ENCODE results near the gene ZNF324. TPM values are rescaled to one million over a fixed set of nuclear protein-coding genes. Genes with fewer than 3 reads are reported as not detected.

Gene ZNF324
- total and polyA plus RNA-seq, 2 of the 13 experiments (the other 11 are each of a cell fraction or from before 2014, with no cell fraction given), result 1.1 to 4.7 TPM

- no peak for TF ChIP-seq ZNF775 (CRISPR knock-in tag; IDR thresholded peaks at IDR 0.05; ENCODE audit: borderline replicate concordance)
- TF ChIP-seq ZBTB1 (CRISPR knock-in tag; IDR thresholded peaks at IDR 0.05; ENCODE audit: borderline replicate concordance), result no peak
- no peak for TF ChIP-seq ZNF552 (CRISPR knock-in tag; IDR thresholded peaks at IDR 0.05; ENCODE audit: borderline replicate concordance)
- no peak for TF ChIP-seq ZBTB8A (CRISPR knock-in tag; IDR thresholded peaks at IDR 0.05; ENCODE audit: borderline replicate concordance, low read depth)
- no peak for TF ChIP-seq RAD51 (IDR thresholded peaks at IDR 0.05; ENCODE audit: borderline replicate concordance)
- TF ChIP-seq ZIK1 (CRISPR knock-in tag; IDR thresholded peaks at IDR 0.05; ENCODE audit: borderline replicate concordance, low read depth), result no peak
- TF ChIP-seq BCLAF1 (IDR thresholded peaks at IDR 0.05), result no peak
- no peak for TF ChIP-seq PRDM4 (CRISPR knock-in tag; IDR thresholded peaks at IDR 0.05; ENCODE audit: borderline replicate concordance)
- no peak for TF ChIP-seq FUBP1 (CRISPR knock-in tag; IDR thresholded peaks at IDR 0.05; ENCODE audit: borderline replicate concordance)
- no peak for TF ChIP-seq FIP1L1 (IDR thresholded peaks at IDR 0.05; ENCODE audit: borderline replicate concordance, insufficient read depth, low read depth, low read length)
- TF ChIP-seq ZFP37 (CRISPR knock-in tag; IDR thresholded peaks at IDR 0.05; ENCODE audit: borderline replicate concordance), result no peak
- no peak for TF ChIP-seq SIN3B (IDR thresholded peaks at IDR 0.05; ENCODE audit: low read length)
- TF ChIP-seq SNAPC5 (CRISPR knock-in tag; IDR thresholded peaks at IDR 0.05; ENCODE audit: borderline replicate concordance), result no peak
- no peak for TF ChIP-seq PPARG (CRISPR knock-in tag; conservative IDR thresholded peaks at IDR 0.05)
- no peak for TF ChIP-seq WIZ (CRISPR knock-in tag; IDR thresholded peaks at IDR 0.05)
Observed at GRCh38 chr19:58451358-58452101, 15.3 kb upstream of the ZNF324 start, which contains the start of gene ZNF324B (continued).
